ENCODE results near the gene SEC14L1. TPM values are rescaled to one million over a fixed set of nuclear protein-coding genes. Genes with fewer than 3 reads are reported as not detected.

SEC14L1 gene
- total and polyA plus RNA-seq, 2 of the 8 experiments (the other 6 are each of a cell fraction or from before 2014, with no cell fraction given): 27.2 to 74.4 TPM

DNA sequence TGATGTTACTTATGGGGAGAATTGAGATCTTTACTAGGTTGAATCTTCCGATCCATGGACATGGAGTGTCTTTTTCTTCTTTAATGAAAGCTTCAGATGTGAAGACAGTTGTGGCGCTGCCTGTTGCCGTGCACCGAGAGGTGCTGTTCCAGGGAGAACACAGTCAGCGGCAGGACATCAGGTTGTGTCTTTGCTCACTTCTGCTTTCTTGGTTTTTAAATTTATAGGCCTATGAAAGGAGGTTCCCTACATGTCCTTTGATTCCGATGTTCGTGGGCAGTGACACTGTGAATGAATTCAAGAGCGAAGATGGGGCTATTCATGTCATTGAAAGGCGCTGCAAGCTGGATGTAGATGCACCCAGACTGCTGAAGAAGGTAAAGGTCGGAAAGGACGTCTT, 49.8 kb downstream of the SEC14L1 start (continued):
- TF ChIP-seq, protein P1, sequence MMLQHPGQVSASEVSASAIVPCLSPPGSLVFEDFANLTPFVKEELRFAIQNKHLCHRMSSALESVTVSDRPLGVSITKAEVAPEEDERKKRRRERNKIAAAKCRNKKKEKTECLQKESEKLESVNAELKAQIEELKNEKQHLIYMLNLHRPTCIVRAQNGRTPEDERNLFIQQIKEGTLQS (IDR thresholded peaks at IDR 0.05; ENCODE audit: insufficient read depth, low read depth, low read length): no peak
- TF ChIP-seq KDM1A (IDR thresholded peaks at IDR 0.05; ENCODE audit: borderline replicate concordance, low read length) (no peak), SRF (IDR thresholded peaks at IDR 0.05; ENCODE audit: low read depth, low read length) (no peak), GABPA (IDR thresholded peaks at IDR 0.05; ENCODE audit: borderline replicate concordance, insufficient read depth, low read length) (no peak)
